Esophagus squamous epithelium (tissue), 4 donors: ENCODE results near the gene PROB1.

Experiments
- POLR2A ChIP-seq, 4 donors: fragments of 450-650 bp; IDR thresholded peaks; one replicate each; pipeline ENCODE4 v1.6.1; 2017; ENCODE audit warnings: antibody characterized with exemption in 4 of 4, mild to moderate bottlenecking in 4 of 4, moderate library complexity in 3 of 4
- TF ChIP-seq, protein P1 (sequence below), 6 experiments: fragments of 450-650 bp in 4 of 6; fragments of 200-600 bp in 2 of 6; sonication (generic) in 2 of 6; IDR thresholded peaks; one replicate each; pipeline ENCODE4 v1.5.1; 2016 to 2019; ENCODE audit warnings: antibody characterized with exemption in 6 of 6, mild to moderate bottlenecking in 4 of 6, moderate library complexity in 4 of 6

DNA sequence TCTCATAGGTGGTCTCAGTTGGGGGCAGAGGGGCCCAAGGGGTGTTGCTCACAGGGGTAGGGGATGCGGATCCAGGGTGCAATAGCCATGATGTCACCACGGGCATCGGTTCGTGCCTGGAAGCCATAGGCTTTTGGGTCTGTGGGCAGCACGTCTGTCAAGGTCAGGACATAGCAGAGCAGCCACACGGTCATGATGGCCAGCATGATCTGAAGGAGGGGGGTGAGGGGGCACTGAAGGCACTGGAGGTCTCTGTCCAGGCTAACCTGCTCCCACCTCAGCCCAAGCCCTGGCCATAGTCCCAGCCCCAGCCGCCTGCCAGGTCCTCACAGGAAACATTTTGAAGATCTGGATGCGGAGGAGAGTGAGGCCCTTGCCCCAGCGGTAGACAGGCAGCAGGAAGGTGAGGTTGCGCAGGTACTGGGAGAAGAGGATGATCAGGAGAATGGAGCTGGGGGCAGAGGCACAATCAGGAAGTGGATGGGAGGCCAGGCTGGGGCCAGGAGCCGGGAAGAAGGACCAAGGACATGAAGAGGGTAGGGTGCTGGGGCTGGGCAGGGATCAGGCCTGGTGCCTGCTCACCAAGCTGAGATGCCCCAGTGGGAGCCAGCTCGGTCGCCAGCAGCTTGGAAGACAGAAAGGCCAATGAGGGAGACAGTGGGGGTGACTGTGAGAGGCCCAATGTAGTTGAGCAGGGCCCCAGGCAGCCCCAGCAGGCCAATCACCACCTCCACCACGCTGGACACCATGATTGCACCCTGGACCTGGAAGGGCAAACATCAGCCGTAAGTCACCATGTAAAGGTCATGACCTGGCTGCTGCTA, 15.1 kb downstream of the PROB1 start:
- no peak for TF ChIP-seq POLR2A (IDR thresholded peaks at IDR 0.05)
- TF ChIP-seq, protein P1, sequence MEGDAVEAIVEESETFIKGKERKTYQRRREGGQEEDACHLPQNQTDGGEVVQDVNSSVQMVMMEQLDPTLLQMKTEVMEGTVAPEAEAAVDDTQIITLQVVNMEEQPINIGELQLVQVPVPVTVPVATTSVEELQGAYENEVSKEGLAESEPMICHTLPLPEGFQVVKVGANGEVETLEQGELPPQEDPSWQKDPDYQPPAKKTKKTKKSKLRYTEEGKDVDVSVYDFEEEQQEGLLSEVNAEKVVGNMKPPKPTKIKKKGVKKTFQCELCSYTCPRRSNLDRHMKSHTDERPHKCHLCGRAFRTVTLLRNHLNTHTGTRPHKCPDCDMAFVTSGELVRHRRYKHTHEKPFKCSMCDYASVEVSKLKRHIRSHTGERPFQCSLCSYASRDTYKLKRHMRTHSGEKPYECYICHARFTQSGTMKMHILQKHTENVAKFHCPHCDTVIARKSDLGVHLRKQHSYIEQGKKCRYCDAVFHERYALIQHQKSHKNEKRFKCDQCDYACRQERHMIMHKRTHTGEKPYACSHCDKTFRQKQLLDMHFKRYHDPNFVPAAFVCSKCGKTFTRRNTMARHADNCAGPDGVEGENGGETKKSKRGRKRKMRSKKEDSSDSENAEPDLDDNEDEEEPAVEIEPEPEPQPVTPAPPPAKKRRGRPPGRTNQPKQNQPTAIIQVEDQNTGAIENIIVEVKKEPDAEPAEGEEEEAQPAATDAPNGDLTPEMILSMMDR (IDR thresholded peaks at IDR 0.05) = no peak
